Fibroblast of mammary gland (primary cell): Measurements from ENCODE around the gene SSR3.
A peak's percentile ranks its signal among the peaks of the same experiment; 100 is the strongest.

Source experiments
- DNase-seq: peaks from one replicate; pipeline ENCODE4 v3.0.0-alpha.2; 2010; ENCODE audit warnings: low read depth
- H3K4me3 ChIP-seq: 2 replicates; pipeline ENCODE4 v1.5.1; 2011; ENCODE audit warnings: low read depth, mild to moderate bottlenecking, low read length, moderate library complexity; ENCODE audit not compliant: control insufficient read depth
- TF ChIP-seq, protein P1 (sequence below): conservative IDR thresholded peaks from 2 replicates; pipeline ENCODE4 v1.5.1; 2011; ENCODE audit warnings: low read depth, low read length, inconsistent platforms; ENCODE audit not compliant: control insufficient read depth, insufficient read depth

Gene SSR3

DNA sequence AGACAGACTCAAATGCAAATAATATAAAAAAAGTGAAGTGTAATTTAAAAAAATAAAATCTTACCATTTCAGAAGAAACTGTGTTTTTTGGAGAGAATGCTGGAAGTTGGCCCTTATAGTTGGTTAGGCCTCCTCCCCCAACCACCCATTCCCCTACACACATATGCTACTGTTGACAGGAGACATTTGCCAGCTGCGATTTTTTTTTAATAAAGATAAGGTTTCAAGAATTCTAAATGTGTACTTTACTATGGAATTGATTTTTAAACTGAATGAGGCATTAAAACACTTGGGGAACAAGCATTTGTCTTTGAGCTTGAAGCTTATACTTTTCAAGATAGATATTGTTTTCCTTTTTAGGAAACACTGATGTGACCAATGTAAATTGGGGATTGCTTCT is 4.4 kb upstream of the SSR3 start:
- TF ChIP-seq, protein P1, sequence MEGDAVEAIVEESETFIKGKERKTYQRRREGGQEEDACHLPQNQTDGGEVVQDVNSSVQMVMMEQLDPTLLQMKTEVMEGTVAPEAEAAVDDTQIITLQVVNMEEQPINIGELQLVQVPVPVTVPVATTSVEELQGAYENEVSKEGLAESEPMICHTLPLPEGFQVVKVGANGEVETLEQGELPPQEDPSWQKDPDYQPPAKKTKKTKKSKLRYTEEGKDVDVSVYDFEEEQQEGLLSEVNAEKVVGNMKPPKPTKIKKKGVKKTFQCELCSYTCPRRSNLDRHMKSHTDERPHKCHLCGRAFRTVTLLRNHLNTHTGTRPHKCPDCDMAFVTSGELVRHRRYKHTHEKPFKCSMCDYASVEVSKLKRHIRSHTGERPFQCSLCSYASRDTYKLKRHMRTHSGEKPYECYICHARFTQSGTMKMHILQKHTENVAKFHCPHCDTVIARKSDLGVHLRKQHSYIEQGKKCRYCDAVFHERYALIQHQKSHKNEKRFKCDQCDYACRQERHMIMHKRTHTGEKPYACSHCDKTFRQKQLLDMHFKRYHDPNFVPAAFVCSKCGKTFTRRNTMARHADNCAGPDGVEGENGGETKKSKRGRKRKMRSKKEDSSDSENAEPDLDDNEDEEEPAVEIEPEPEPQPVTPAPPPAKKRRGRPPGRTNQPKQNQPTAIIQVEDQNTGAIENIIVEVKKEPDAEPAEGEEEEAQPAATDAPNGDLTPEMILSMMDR: no peak
- no peak overlapping the region for H3K4me3 ChIP-seq
- no peak for DNase-seq

- DNase-seq: no peak
- TF ChIP-seq, protein P1: no peak
- no peak overlapping the region for H3K4me3 ChIP-seq
Measured at GRCh38 chr3:156558389-156558788, 3.5 kb upstream of the SSR3 start.

DNA sequence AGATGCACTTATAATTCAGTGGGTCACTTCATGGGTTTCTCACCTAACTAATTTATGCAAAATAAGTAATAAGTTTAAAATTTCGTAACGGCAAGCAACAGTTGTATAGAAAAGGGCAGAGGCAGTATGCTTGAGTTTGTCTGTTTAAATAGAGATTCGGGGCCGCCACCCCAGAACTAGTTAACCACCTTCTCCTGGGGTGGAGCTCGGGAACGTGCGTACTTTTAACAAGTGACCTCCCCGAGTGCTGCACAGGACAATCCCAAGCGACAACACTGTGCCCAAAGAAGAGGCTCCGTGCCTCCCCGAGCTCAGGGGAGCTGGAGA is 439 bp downstream of the SSR3 start:
- peak overlapping the region; percentile 56 for H3K4me3 ChIP-seq
- DNase-seq: no peak
- TF ChIP-seq, protein P1: no peak

- TF ChIP-seq, protein P1: no peak
- peak overlapping the region; percentile 56 for H3K4me3 ChIP-seq
- peak; percentile 84 for DNase-seq
Measured at GRCh38 chr3:156553705-156554356, 1.1 kb downstream of the SSR3 start.

DNA sequence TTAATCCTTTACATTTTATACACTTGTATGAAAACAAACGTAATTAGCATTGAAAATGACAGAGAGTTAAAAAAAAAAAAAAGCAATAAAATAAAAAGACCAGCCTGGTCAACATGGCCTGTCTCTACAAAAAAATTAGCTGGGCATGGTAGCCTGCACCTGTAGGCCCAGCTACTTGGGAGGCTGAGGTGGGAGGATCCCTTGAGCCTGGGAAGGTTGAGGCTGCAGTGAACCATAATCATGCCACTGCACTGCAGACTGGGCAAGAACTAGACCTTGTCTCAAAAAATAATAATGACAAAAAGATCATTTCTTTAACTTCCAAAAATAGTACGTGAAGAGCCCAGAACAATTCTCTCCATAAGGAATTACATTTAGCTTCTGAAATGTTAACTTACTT is 1.9 kb downstream of the SSR3 start:
- TF ChIP-seq, protein P1: no peak
- peak overlapping the region; percentile 56 for H3K4me3 ChIP-seq
- DNase-seq: no peak

GRCh38 chr3:156551746-156552145 is 3.2 kb downstream of the SSR3 start:
- TF ChIP-seq, protein P1: no peak
- H3K4me3 ChIP-seq: peak overlapping the region; percentile 9
- peak; percentile 90 for DNase-seq

GRCh38 chr3:156551261-156551660 is 3.7 kb downstream of the SSR3 start:
- H3K4me3 ChIP-seq: peak overlapping the region; percentile 9
- TF ChIP-seq, protein P1: no peak
- DNase-seq: peak; percentile 80
